ENCODE measurements around the gene CCDC183.

Gene CCDC183

DNA sequence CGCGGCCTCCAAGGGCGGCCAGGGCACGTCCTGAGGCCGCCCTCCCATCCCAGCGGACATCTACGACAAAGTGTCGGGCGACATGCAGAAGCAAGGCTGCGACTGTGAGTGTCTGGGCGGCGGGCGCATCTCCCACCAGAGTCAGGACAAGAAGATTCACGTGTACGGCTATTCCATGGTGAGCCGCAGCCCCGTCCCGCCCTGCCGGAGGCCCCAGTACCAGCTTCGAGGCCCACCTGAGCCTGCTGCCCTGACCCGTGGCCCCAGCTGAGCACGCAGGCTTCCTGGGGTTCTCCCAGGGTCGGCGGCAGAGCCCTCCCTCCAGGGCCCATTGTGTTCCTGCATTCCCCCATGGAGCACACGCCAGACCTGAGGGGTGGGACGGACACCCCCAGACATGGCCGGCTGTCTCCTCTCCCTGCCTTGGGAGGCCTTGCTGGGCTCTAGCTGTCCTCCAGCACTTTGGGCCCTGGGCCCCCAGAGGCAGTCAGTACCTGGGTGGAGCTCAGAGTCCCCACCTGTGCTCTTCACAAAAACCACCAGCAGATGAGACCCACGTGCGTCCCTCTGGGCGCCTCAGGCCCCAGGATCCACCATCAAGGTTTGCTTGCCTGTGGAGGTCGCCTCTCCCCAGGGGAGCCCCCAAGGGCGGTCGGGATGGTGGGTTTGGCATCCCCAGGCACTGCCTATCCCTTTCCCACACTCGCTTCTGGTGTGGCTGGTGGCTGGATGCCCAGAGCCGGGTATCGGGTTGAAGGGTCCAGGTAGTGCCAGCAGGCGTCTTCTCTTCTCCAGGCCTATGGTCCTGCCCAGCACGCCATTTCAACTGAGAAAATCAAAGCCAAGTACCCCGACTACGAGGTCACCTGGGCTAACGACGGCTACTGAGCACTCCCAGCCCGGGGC is 54.1 kb downstream of the CCDC183 start:
- DNase-seq (ENCODE audit: low spot score): peak; percentile 30

DNA sequence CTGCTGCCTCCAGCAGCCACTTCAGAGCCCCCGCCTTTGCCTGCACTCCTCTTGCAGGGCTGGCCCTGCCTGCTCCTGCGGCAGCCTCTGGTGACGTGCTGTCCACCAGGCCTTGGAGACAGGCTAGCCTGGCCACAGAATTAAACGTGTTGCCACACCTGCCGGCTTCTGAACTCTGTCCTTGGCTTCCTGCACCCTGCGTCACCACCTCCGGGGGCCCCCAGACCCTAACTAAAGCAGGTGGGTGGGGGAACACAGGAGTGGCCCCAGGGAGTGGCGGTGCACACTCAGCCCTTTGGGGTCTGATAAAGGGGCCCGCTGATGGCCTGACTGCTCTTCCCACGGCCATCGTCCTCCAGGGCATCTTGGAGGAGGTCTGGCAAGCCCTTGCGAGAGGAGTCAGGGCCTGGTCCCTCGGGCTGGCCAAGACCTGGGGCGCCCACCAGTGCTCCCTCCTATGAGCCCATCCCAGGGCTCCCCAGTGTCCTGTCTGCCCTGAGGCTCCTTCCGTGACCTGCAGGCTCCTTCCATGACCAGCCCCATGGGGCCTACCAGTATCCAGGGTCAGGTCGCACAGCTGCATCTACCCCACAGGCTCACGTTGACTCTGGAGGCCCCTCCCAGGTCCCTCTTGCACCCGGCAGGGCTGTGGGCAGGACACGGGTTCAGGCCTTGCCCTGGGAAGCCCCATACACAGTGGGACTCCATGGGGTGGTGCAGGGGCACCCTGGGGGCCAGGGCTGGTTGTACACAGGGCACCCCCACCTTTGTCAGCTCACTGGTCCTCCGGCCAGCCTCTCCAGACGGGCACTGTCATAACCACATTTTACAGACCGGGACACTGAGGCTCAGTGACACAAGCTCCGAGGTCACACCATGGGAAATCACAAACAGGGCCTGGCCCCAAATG is 55.0 kb downstream of the CCDC183 start:
- no peak for DNase-seq (ENCODE audit: low spot score)

DNA sequence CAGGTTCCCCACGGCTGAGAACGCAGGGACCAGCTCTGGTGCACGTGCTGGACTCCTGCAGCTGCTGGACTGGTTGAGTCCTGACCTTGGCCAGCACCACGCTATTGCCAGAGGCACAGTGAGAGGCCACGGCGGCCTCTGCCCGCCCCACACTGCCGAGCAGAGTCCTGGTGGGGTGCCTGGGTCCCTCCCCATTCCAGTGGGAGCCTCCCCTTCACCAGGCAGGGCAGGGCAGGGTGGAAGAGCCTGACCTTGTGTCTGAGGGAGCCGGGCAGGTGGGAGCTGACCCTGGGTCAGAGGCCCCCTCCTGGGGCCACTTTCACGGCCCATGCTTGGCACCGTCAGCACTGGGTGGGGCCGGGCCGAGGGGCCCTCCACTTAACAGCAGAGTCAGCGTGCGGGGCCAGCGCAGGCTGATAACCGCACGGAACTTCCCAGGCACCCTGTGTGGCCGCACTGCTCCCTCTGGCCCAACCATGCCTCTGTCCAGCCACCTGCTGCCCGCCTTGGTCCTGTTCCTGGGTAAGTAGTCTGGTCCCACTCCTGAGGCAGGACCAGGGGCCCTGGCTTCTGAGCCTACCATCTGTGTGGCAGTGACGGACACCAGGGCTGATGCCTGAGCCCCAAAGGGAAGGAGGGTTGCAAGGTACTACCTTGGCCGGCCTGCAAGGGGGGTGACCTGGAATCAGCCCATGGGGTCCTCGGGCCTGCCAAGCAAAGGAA is 56.0 kb downstream of the CCDC183 start, which contains the start of gene MAMDC4:
MAMDC4 (plus strand) TSS at position 406 of the 723 bp plus-strand sequence; CDS start at position 477, 71 bp downstream.
- no peak for DNase-seq (ENCODE audit: low spot score)

DNA sequence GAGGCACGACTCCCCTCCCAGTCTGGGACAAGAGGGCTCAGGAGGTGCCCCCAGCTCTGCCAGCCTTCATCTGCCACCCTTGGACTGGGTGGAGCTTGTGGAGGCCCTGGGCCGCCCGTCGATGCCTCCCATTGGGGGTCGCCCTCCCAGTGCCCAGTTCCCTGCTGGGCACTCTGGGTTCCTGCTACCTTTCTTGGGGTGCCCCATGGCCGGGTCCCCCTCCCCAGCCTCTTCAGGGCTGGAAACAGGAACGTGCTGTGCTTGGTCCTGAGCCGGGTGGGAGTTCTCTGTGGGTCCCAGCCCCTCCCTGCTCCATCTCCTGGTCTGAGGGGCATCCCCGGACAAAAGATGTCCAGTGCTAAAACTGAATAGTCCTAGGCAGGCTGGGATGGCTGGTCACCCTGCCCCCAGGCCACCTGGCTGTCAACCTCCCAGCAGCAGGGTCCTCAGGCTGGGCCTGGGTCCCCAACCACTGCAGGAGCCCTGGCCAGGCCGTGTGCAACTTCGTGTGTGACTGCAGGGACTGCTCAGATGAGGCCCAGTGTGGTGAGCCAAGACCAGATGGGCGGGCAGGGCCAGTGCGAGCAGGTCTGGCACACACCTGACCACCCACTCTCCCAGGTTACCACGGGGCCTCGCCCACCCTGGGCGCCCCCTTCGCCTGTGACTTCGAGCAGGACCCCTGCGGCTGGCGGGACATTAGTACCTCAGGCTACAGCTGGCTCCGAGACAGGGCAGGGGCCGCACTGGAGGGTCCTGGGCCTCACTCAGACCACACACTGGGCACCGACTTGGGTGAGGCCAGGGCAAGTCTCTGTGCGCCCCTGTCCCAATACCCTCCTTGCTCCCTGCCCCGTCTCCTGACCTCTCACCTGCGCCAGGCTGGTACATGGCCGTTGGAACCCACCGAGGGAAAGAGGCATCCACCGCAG is 56.8 kb downstream of the CCDC183 start:
- DNase-seq (ENCODE audit: low spot score): no peak

DNA sequence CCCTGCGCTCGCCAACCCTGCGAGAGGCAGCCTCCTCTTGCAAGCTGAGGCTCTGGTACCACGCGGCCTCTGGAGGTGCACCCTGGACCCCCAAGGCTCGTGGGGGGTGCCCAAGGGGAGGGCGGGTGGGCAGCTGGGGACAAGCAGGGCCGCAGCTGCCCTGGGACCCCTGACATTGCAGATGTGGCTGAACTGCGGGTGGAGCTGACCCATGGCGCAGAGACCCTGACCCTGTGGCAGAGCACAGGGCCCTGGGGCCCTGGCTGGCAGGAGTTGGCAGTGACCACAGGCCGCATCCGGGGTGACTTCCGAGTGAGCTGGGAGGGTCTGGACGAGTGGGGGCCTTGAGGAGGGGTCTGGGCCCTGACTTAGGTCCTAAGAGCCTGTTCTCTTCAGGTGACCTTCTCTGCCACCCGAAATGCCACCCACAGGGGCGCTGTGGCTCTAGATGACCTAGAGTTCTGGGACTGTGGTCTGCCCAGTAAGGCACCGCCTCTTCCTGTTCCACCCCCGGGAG is 57.5 kb downstream of the CCDC183 start:
- DNase-seq (ENCODE audit: low spot score): no peak

DNA sequence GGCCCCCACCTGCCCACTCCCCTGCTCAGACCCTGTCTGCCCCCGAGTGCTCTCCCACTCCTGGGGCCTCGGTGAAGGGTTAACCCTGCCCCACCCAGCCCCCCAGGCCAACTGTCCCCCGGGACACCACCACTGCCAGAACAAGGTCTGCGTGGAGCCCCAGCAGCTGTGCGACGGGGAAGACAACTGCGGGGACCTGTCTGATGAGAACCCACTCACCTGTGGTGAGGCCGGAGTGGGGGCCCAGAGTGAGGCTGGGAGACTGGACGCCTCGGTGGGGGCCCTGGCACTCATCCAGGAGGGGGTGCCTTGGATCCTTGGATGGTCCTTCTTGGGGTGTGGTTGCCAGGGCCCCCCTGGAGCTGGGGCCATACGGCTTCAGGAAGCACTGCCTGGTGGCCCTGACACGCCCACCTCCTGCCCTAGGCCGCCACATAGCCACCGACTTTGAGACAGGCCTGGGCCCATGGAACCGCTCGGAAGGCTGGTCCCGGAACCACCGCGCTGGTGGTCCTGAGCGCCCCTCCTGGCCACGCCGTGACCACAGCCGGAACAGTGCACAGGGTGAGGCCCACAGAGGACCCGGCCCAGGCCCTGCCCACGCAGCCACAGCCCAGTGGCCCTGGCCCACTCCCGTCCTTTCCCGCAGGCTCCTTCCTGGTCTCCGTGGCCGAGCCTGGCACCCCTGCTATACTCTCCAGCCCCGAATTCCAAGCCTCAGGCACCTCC is 58.1 kb downstream of the CCDC183 start:
- DNase-seq (ENCODE audit: low spot score): no peak

DNA sequence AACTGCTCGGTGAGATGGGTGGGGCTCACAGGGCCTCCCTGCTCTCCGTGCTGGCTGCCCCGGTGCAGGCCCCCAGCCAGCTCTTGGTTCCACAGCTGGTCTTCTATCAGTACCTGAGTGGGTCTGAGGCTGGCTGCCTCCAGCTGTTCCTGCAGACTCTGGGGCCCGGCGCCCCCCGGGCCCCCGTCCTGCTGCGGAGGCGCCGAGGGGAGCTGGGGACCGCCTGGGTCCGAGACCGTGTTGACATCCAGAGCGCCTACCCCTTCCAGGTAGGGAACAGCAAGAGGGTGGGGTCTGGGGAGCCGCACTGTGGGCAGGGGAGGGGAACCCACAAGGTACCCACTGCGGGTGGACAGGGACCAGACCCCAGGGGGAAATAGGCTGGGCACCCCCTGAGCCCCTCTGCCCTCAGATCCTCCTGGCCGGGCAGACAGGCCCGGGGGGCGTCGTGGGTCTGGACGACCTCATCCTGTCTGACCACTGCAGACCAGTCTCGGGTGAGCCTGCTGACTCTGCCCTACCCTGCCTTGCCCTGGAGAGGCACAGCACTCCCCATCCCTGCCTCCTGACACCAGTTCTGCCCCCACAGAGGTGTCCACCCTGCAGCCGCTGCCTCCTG is 58.8 kb downstream of the CCDC183 start:
- DNase-seq (ENCODE audit: low spot score): no peak

DNA sequence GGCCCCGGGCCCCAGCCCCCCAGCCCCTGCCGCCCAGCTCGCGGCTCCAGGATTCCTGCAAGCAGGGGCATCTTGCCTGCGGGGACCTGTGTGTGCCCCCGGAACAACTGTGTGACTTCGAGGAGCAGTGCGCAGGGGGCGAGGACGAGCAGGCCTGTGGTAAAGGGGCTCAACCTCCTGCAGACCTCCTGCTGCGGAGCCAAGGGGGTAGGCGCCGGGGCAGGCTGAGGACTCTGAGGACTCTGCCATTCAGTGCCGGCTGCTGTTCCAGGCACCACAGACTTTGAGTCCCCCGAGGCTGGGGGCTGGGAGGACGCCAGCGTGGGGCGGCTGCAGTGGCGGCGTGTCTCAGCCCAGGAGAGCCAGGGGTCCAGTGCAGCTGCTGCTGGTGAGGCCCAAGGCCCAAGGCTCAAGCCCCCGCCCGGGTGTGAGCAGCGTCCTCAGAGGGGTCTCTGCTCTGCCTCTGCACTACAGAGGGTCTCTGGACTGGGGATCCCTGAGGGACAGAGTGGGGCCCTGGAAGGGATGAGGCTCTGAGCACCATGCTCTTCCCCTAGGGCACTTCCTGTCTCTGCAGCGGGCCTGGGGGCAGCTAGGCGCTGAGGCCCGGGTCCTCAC is 59.4 kb downstream of the CCDC183 start:
- DNase-seq (ENCODE audit: low spot score): no peak

DNA sequence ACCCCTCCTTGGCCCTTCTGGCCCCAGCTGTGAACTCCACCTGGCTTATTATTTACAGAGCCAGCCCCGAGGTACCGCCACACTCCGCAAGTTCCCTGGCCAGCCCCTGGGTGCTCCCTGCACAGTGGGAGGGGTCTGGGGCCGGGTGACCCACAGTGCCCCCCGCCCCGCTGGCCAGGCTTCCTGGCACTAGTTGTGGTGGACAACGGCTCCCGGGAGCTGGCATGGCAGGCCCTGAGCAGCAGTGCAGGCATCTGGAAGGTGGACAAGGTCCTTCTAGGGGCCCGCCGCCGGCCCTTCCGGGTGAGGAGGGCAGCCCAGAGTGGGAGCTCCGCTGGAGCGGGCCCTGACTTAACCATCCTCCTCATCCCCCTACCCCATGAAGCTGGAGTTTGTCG is 59.9 kb downstream of the CCDC183 start:
- no peak for DNase-seq (ENCODE audit: low spot score)

DNA sequence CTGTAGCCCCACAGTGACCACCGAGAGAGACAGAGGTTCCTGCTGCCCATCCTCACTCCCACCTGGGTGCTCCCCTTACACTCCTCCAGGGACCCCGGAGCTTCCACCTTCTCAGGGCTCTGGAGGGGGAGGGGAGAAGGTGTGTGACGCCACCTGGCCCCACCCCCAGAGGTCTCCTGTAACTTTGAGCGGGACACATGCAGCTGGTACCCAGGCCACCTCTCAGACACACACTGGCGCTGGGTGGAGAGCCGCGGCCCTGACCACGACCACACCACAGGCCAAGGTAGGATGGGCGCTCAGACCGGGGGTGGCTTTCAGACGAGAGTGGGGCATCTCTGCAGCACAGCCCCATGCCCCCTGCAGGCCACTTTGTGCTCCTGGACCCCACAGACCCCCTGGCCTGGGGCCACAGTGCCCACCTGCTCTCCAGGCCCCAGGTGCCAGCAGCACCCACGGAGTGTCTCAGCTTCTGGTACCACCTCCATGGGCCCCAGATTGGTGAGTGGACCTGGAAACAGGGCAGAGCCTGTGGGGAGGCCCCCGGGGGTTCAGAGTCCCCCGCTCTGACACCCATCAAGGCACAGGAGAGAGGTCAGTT is 60.5 kb downstream of the CCDC183 start:
- no peak for DNase-seq (ENCODE audit: low spot score)

DNA sequence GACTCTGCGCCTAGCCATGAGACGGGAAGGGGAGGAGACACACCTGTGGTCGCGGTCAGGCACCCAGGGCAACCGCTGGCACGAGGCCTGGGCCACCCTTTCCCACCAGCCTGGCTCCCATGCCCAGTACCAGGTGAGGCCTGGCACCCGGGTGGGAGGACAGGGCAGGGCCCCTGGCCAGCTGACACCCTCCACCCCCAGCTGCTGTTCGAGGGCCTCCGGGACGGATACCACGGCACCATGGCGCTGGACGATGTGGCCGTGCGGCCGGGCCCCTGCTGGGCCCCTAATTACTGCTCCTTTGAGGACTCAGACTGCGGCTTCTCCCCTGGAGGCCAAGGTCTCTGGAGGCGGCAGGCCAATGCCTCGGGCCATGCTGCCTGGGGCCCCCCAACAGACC is 61.0 kb downstream of the CCDC183 start:
- DNase-seq (ENCODE audit: low spot score): no peak

Measured in NAMALWA (cell line).